WERI-Rb-1 (cell line): ENCODE results near the gene BRIP1.

Experiments
- DNase-seq: peaks from one replicate; pipeline ENCODE4 v3.0.0-alpha.2; 2020
- H3K27ac ChIP-seq: fragments of 250-450 bp; sonication (Bioruptor Pico); 2 replicates; pipeline ENCODE4 v1.5.1; 2020; ENCODE audit warnings: mild to moderate bottlenecking, moderate library complexity
- H3K27me3 ChIP-seq: fragments of 250-450 bp; sonication (Bioruptor Pico); 2 replicates; pipeline ENCODE4 v1.5.1; 2021; ENCODE audit warnings: mild to moderate bottlenecking, low read depth, moderate library complexity; ENCODE audit not compliant: insufficient read depth, severe bottlenecking
- H3K36me3 ChIP-seq: fragments of 250-450 bp; sonication (Bioruptor Pico); 2 replicates; pipeline ENCODE4 v1.5.1; 2020; ENCODE audit warnings: mild to moderate bottlenecking, moderate library complexity
- H3K4me3 ChIP-seq: 2 replicates; pipeline ENCODE4 v1.5.1; 2011; ENCODE audit warnings: low read depth, mild to moderate bottlenecking, control low read depth, low read length
- H3K9me3 ChIP-seq: fragments of 250-450 bp; sonication (Bioruptor Pico); 2 replicates; pipeline ENCODE4 v1.5.1; 2021; ENCODE audit warnings: mild to moderate bottlenecking, moderate library complexity; ENCODE audit not compliant: severe bottlenecking
- CTCF ChIP-seq: IDR thresholded peaks from 2 replicates; pipeline ENCODE4 v1.5.1; 2011; ENCODE audit warnings: low read depth, mild to moderate bottlenecking, control low read depth, inconsistent platforms, low read length

Gene BRIP1

GRCh38 chr17:61856035-61856434, 7.3 kb downstream of the BRIP1 start:
- Histone ChIP-seq H3K27me3 (no peaks in the 10 kb centered on the region), H3K27ac (no peak overlapping the region), H3K4me3 (no peak overlapping the region), H3K9me3 (no peaks in the 10 kb centered on the region), H3K36me3 (peaks cover 97% of the 10 kb centered on the region)
- DNase-seq: no peak
- TF ChIP-seq CTCF: no peak

GRCh38 chr17:61852857-61853256, 10.5 kb downstream of the BRIP1 start:
- peaks cover 91% of the 10 kb centered on the region for H3K36me3 ChIP-seq
- TF ChIP-seq CTCF: no peak
- no peak for DNase-seq
- H3K4me3 ChIP-seq: no peak overlapping the region
- H3K9me3 ChIP-seq: no peaks in the 10 kb centered on the region
- H3K27me3 ChIP-seq: no peaks in the 10 kb centered on the region
- no peak overlapping the region for H3K27ac ChIP-seq

- H3K9me3 ChIP-seq: no peaks in the 10 kb centered on the region
- H3K4me3 ChIP-seq: no peak overlapping the region
- peaks cover 91% of the 10 kb centered on the region for H3K36me3 ChIP-seq
- peak overlapping the region; percentile 12 for H3K27ac ChIP-seq
- DNase-seq: no peak
- H3K27me3 ChIP-seq: no peaks in the 10 kb centered on the region
- no peak for TF ChIP-seq CTCF
Observed at GRCh38 chr17:61849674-61850073, 13.7 kb downstream of the BRIP1 start.

GRCh38 chr17:61848896-61849295, 14.4 kb downstream of the BRIP1 start:
- peak overlapping the region; percentile 15; the same call in 1 of the 2 replicates for H3K27ac ChIP-seq
- TF ChIP-seq CTCF: no peak
- no peaks in the 10 kb centered on the region for H3K27me3 ChIP-seq
- no peaks in the 10 kb centered on the region for H3K9me3 ChIP-seq
- H3K36me3 ChIP-seq: peaks cover 92% of the 10 kb centered on the region
- DNase-seq: no peak
- no peak overlapping the region for H3K4me3 ChIP-seq

- Histone ChIP-seq H3K27me3 (no peaks in the 10 kb centered on the region), H3K27ac (no peak overlapping the region), H3K36me3 (peaks cover 90% of the 10 kb centered on the region), H3K9me3 (no peaks in the 10 kb centered on the region), H3K4me3 (no peak overlapping the region)
- TF ChIP-seq CTCF: no peak
- DNase-seq: no peak
Observed at GRCh38 chr17:61848247-61848646, 15.1 kb downstream of the BRIP1 start.

GRCh38 chr17:61847659-61848058, 15.7 kb downstream of the BRIP1 start:
- H3K27ac ChIP-seq: no peak overlapping the region
- H3K9me3 ChIP-seq: no peaks in the 10 kb centered on the region
- H3K27me3 ChIP-seq: no peaks in the 10 kb centered on the region
- TF ChIP-seq CTCF: no peak
- no peak overlapping the region for H3K4me3 ChIP-seq
- peaks cover 90% of the 10 kb centered on the region for H3K36me3 ChIP-seq
- DNase-seq: no peak
